Cardiac fibroblast (primary cell): ENCODE results near the gene CBLC.

Experiments
- DNase-seq, 2 donors: peaks; one replicate each; pipeline versions ENCODE4 v3.0.0 to v3.0.0-alpha.2; 2010; ENCODE audit warnings: low read depth in 2 of 2
- H3K4me3 ChIP-seq, 2 donors: replicated peaks in 1 of 2; 1 replicate in 1 of 2; 2 replicates in 1 of 2; pipeline ENCODE4 v1.5.1; 2011; ENCODE audit warnings: low read depth in 2 of 2, low read length in 2 of 2, mild to moderate bottlenecking in 2 of 2, moderate library complexity in 1 of 2
- TF ChIP-seq, protein P1 (sequence below): IDR thresholded peaks from one replicate; pipeline ENCODE4 v1.5.1; 2011; ENCODE audit warnings: low read depth, mild to moderate bottlenecking, low read length, inconsistent platforms

Gene CBLC

DNA sequence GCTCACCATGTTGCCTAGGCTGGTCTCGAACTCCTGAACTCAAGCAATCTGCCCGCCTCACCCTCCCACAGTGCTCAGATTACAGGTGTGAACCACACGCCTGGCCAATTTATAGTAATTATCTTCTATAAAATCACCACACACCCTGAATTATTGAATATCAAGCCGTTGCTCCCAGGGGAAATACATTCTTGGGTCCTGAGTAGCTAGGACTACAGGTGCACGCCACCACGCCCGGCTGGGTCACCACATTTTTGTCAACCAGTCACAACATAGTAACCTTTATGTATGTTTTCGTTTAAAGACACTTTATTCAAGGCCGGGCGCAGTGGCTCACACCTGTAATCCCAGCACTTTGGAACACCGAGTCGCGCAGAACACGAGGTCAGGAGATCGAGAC lies 8.3 kb downstream of the CBLC start:
- DNase-seq: no peak
- H3K4me3 ChIP-seq: no peak overlapping the region
- TF ChIP-seq, protein P1, sequence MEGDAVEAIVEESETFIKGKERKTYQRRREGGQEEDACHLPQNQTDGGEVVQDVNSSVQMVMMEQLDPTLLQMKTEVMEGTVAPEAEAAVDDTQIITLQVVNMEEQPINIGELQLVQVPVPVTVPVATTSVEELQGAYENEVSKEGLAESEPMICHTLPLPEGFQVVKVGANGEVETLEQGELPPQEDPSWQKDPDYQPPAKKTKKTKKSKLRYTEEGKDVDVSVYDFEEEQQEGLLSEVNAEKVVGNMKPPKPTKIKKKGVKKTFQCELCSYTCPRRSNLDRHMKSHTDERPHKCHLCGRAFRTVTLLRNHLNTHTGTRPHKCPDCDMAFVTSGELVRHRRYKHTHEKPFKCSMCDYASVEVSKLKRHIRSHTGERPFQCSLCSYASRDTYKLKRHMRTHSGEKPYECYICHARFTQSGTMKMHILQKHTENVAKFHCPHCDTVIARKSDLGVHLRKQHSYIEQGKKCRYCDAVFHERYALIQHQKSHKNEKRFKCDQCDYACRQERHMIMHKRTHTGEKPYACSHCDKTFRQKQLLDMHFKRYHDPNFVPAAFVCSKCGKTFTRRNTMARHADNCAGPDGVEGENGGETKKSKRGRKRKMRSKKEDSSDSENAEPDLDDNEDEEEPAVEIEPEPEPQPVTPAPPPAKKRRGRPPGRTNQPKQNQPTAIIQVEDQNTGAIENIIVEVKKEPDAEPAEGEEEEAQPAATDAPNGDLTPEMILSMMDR: no peak

DNA sequence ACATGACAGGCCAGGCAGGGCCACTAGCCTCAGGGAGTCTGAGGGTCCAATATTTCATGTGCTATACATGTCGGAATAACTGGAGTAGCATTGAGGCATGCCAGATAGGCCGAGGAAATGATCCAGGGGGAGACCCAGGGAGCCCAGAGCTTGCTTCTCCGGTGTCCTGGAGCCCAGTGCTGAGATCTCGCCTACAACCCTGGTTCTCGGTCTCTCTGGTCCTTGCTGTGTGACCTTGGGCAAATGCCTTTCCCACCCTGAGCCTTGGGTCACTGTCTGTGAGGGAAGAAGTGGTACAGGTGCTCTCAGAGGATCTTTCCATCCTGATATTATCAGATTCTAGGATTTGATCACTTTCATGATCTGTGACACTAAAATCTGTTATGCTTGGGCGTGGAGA lies 11.3 kb downstream of the CBLC start:
- no peak overlapping the region for H3K4me3 ChIP-seq
- DNase-seq: no peak
- TF ChIP-seq, protein P1: no peak

DNA sequence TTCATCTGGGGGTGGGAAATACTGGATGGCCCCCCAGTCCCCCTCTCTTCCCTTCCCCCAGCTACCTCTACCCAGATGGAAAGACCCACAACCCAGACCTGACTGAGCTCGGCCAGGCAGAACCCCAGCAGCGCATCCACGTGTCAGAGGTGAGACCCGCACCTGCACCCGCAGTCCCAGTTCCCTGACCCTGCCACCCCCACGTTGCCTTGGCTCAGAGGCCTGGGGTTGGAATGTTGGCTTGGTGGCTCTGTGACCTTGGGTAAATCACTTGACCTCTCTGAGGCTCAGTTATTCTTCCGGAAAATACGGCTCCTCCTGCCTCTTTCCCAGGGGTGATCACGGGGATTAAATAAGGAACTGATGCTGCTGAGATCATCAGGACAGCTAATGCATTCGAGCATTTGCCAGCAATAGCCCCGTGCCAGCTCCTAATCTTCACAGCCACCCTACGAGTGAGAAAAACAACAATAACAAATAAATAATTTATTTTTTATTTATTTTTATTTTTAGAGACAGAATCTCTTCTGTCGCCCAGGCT lies 12.3 kb downstream of the CBLC start:
- H3K4me3 ChIP-seq: no peak overlapping the region
- DNase-seq: no peak
- TF ChIP-seq, protein P1: no peak

DNA sequence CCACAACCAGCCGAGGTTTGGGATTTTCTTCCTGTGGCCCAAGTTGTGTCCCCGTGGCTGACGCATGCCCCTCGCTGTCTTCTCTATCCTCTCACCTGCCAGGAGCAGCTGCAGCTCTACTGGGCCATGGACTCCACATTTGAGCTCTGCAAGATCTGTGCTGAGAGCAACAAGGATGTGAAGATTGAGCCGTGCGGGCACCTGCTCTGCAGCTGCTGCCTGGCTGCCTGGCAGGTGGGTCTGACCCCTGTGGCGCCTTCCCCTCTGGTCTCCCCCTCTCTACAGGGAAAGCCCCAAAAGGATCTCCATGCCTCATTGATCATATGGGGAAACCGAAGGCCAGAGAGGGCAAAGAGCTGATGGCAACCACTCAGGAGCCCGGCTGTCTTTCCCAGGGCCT lies 14.6 kb downstream of the CBLC start:
- no peak overlapping the region for H3K4me3 ChIP-seq
- no peak for DNase-seq
- TF ChIP-seq, protein P1: no peak

DNA sequence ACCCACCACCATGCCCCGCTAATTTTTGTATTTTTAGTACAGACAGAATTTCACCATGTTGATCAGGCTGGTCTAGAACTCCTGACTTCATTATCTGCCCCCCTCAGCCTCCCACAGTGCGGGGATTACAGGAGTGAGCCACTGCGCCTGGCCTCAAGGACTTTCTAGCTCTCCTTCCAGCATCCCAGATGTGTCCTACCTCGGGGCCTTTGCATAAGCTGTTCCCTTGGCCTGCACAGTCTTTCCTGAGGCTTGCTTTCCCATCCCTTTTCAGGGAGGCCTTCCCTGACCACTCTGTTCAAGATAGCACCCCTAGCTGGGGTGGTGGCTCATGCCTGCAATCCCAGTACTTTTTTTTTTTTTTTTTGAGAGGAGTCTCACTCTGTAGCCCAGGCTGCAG lies 16.9 kb downstream of the CBLC start:
- no peak for DNase-seq
- TF ChIP-seq, protein P1: no peak
- H3K4me3 ChIP-seq: no peak overlapping the region

DNA sequence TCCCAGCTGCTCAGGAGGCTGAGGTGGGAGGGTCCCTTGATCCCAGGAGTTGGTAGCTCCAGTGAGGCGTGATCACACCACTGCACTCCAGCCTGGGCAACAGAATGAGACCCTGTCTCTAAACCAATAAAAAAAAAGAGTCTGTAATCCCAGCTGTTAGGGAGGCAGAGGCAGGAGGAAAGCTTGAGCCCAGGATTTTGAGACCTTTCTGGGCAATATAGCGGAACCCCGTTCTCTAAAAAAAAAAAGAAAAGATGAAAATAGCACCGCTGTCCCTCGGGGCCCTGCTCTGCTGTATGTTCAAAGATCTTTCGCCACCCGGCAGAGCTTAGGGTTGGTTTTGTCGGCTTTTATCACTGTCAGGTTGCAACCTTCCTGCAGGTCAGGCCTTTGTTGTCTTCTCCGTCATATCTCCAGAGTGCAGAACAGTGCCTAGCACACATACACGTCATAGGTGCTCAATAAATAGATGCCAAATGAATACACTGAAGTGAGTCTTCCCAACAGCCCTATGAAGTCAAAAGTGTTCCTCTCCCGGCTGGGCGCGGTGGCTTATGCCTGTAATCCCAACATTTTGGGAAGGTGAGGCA lies 17.8 kb downstream of the CBLC start:
- H3K4me3 ChIP-seq: no peak overlapping the region
- TF ChIP-seq, protein P1: no peak

DNA sequence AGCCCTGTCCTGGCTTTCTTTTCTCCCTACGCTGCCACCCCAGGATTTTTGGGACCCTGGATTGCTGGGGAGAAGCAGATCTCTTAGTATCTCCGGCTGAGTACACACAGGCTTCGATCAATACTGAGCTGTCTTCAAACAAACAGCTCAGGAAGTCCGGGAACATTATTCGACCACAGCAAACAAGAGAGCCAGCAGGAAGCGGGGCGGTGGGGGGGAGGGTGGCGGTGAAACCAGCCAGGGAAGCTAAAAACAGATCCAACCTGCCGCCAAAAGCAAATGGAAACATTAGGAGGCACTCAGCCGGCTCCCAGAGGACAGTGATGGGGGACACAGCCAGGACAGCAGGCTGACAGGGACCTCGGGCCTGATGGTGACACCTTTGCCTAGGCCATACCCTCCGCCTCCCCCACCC lies 19.0 kb downstream of the CBLC start:
- TF ChIP-seq, protein P1: no peak
- peak in 1 of 2 donors; percentile 39 for DNase-seq
- no peak overlapping the region for H3K4me3 ChIP-seq

More for the DNA sequence above, 17.8 kb downstream of the CBLC start:
- no peak for DNase-seq
